Fibroblast of skin of right quadriceps (primary cell): ENCODE measurements around the gene URB2.
"Not testable (repeated sequence)": the region's sequence is repeated elsewhere in the genome, so short reads cannot be mapped to it uniquely, and the experiment has no call there.

Experiments
- DNase-seq: peaks from one replicate; pipeline ENCODE4 v3.0.0-alpha.2; 2013

The URB2 gene

GRCh38 chr1:229625915-229626831 is at the start of gene URB2, which contains the start of gene TAF5L:
Gene URB2 (plus strand): TSS chr1:229626247. CDS start chr1:229627634, 1,387 bp downstream.
Gene TAF5L (minus strand): TSS chr1:229626122. CDS start chr1:229614482, 11,640 bp downstream.
- DNase-seq = peak; percentile 87

DNA sequence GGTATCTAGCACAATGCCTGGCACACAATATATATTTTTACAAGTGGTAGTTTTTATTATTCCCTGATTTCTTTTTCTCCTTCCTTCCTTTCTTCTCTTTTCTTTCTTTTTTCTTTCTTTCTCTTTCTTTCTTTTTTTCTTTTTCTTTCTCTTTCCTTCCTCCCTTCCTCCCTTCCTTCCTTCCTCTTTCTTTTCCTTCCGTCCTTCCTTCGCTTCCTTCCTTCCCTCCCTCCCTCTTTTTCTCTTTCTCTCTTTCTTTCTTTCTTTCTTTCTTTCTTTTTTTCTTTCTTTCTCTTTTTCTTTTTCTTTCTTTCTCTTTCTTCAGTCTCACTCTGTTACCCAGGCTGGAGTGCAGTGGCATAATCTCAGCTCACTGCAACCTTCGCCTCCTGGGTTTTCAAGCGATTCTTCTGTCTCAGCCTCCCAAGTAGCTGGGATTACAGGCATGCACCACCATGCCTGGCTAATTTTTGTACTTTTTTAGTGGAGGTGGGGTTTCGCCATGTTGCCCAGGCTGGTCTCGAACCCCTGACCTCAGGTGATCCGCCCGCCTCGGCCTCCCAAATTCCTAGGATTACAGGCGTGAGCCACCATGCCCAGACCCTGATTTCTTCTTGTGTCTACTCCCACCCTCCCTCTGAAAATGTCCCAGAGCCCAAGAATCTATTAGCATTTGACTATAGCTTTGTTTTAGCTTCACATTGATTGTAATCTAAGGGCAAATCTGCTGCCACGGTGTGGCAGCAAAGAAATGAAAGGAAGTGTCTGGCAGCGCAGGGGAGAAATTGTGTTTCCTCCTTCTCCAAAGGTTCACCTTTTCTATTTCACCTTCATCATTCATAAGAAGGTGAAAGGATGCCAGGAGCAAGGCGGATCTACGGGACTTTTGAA is 47.6 kb upstream of the URB2 start:
- DNase-seq = no peak

DNA sequence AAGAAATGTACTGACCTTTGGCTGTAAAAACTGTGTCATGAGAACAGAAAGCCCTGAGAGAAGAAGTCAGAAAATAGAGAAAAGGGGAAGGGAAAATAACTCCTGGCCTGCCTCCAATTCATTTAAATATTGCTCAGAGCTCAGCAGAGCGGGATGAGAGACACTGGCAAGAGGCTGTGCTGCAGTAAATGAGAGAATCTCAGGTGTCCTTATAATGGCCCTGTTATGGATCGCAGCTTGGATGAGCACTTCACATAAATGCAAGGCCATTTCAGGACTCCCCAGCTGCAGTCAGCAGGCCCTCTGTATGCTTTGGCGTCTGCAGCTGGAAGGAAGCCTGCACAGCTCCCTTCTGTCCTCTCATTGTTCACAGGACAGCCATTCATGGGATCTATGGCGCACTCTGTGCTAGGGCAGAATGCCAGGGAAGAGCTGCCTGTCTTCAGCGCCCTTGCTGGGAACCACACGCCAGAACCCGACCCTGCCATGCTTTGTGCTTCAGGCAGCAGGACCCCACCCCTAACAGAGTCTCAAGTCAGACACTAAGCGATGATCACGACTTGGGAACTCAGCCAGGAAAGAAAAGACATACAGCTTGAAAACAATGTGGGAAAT is 46.9 kb upstream of the URB2 start:
- DNase-seq = peak; percentile 14

DNA sequence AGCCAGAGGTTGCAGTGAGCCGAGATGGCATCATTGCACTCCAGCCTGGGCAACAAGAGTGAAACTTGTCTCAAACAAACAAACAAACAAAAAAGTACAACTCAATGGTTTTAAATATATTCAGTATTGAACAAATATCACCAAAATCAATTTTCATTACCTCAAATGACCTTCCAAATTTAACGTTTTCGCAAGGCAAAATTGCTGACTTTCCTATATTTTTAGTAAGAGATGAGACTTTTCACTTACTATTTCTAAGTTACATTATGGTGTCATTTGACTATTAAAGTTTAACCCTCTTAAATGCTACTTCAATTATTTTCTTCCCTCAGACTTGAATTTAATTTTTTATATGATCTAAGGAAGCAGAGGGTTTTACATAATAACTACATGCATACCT is 44.6 kb upstream of the URB2 start:
- DNase-seq = no peak

DNA sequence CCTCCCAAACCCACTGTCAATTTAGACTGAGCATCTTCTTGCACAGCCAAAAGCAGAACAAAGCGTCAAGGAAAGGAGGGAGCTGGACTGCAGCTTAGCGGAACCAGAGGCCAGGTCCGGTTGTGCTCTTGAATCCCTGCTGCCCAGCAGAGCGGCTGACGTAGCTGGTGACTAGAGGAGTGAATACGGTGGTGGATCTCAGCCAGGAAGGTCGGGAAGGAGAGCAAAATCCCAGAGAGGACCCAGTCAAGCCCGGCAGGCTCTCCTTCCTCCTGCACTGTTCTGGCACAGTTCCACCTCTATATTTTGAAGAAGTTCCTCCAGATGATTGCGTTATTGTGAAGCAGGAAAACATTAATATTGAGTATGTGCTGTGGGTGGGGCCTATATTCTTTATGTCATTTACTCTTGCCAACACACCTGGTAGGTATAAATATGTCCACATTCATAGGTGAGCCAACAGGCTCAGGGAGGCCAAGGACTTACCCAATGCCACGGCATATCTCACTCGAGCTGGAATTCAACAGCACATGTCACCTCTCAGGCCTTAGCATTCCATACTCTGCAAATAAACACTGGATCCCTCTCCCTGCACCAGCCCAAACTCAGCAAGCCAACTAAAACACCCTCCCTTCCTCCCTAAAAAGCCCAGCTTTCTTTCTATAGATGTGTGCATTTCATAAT is 43.9 kb upstream of the URB2 start:
- DNase-seq = no peak

GRCh38 chr1:229582715-229583114 is 43.3 kb upstream of the URB2 start:
- no peak for DNase-seq

DNA sequence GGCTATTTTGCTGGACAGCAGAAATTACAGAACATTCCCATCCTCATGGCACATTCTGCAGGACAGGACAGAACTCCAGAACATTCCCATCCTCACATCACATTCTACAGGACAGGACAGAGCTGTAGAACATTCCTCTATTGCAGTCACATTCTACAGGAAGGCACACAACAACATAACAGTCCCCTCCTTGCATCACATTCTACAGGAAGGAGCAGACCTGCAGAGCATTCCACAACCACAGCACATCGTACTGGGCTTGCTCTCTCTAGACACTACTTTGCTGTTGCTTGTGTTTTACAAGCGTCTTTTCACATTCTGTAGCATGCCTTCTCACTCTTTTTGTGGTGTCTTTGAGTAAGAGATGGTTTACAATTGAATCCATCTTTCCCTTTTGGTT is 40.7 kb upstream of the URB2 start:
- no peak for DNase-seq

- no peak for DNase-seq
These were observed 35.9 kb upstream of the URB2 start for GRCh38 chr1:229590119-229590518.

DNA sequence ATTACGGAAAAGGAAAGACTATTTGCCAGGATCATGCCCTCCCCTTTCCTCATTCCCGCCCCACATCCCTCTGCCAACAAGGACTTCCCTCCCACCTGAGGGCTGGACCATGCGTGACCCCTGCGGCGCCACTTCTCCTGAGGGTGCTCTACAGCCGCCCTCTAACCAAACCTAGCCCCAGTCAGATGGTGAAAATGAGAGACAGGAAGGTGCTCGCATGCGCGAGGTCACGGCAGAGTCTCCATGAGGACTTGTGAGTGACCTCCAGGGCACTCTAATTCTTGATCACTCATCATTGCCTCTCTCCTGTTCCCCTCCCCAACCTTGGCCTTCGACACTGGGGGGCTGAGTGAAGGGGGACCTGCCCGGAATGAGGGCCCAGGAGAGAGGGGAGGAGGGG is 32.2 kb upstream of the URB2 start:
- no peak for DNase-seq

GRCh38 chr1:229594227-229595008 is 31.6 kb upstream of the URB2 start:
- no peak for DNase-seq

DNA sequence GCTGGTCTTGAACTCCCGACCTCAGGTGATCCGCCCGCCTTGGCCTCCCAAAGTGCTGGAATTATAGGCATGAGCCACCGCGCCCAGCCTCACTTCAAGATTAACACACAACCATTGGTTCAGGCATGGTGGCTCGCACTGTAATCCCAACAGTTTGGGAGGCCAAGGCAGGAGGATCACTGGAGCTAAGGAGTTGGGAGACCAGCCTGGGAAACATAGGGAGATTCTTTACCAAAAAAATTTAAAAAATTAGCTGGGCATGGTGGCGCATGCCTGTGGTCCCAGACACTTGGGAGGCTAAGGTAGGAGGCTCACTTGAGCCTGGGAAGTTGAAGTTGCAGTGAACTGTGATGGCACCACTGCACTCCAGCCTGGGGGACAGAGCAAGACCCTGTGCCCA is 30.2 kb upstream of the URB2 start:
- DNase-seq = not testable (repeated sequence)

DNA sequence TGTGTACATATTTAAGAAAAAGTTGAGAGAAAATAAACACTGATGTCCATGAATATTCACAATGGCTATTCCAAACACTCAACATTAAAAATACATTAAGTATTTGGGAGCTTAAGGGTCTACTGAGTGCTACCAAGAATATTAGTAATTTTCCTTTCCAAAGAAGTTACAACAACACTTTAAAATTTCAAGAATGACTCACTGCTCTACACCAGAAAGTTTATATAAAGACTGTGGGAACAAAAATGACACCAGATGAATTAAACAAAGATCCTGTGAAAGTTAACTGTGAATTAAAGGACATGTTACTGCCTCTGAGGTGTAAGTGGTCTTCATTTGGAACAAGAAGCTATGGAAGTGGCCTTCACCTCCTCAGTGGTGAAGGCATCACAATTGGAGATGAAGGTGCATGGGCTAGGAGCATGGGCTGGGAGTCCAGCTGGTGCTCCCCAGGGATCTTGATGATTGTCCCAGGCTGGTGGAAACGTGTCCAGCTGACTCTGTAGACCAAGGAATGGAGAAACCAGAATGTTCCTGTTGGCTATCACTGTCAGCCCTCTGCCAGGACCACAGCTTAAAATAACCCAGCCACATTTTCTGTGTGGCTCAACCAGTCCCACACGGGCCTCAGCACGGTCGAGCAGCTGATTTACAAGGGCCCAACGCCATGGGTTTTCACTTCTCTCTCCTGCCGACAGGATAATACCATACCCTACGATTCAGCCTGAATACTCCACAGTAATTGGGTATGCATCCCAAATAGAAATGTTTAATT is 28.9 kb upstream of the URB2 start:
- peak; percentile 56 for DNase-seq

DNA sequence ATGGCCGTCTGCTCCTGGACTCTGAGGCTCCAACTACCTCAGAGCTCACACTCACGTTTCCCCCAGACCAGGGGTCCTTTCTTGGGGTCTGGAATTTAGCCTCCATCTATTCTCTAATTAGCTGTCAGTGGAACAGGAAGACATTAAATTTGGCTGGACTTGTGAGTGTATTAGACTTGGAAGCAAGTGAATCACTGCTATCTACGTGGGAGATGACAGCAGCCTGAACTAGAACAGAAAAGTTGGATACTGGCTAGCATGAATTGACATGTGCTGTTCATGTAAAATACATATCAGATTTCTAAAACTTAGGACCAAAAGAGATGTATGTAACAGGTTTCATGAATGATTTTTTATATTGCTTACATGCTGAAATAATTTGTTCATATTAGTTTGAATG is 28.2 kb upstream of the URB2 start:
- no peak for DNase-seq

DNA sequence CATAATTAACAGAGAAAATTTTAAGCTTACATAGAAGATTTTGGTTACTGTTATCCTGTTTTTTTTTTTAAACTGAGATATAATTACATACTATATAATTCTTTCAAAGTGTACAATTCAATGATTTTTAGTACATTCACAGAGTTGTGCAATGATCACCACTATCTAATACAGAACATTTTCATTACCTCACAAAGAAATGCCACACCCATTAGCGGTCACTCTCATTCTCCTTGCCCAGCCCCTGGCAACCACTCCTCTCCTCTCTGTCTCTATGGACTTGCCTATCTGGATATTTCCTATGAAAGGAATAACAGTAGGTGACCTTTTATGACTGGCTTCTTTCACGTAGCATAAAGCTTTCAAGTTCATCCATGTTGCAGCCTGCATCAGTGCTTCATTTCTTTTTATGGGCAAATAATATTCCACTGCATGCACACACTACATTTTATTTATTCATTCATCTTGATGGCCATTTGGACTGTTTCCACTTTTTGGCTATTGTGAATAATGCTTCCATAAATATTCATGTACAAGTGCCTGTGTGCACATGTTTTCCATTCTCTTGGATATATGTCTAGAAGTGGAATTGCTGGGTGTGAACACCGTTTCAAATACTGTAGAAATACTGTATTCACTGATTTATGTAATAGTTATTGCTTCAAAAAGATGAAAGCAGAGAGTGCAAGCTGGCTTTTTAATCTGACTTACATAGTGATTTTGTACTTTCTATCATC is 26.7 kb upstream of the URB2 start:
- no peak for DNase-seq

- no peak for DNase-seq
These were observed 25.8 kb upstream of the URB2 start for GRCh38 chr1:229600229-229600628.

DNA sequence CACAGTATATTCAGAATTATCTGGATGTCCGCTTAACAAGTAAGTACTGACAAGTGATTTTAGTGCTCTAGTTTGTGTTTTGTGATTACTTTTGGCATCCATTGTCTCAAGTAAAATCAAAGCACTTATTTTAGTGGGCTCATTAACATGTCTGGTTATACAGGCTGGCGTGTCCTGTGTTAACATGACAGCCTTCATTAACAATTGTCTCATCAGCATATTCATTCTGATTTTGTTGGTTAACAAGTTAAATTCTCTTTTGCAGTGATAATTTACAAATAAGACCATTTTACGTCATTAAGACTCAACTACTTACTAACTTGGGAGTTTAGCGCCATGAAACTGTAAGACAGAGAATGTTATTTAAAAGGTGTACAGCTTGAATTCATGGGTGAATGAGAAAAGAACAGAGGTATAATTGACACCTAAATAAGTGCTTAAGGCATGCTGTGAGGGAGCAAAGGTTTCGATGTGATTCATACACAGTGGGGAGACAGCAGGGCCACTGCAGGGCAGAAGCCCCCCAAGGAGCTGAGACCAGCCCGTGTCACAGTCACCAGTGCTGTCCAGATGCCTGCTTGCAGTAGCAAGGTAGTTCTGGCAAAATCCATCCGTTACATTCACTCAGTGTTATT is 22.6 kb upstream of the URB2 start:
- no peak for DNase-seq

DNA sequence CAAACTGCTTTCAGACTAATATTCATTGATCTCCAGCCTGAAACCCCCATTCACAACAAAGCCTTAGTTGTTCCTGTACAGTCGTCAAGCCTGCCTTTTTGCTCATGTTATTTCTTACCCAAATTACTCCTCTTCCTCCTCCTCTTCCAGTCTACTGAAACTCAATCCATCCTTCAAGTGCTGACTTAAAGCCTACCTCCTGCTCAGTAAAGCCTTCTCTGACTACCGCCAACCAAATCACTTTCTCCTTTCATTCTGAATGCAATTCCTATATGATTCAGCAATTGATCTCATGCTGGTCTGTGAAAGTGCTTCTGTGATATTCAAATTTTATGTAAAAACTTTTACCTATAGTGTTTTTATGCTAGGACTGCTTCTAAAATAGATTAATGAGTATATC is 18.7 kb upstream of the URB2 start:
- DNase-seq = no peak

- no peak for DNase-seq
These were observed 17.5 kb upstream of the URB2 start for GRCh38 chr1:229608590-229608989.

DNA sequence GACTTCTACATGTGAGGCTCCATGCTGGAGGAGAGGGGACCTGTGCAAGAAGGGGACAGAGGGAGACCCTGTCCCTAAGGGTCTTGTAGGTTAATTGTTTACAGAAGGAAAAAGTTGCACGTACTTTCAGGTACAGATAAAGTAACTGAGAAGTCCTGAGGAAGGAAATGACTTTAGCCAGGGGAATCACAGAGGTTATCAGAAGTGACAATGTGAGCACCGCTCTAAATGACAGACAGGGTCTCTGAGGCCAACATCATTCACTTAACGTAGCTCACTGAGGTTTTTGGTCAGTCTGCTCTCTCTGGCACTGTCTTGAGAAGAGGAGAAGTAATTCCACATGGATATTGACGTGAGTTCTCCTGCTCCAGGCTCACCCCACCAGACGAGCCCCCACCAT is 12.1 kb upstream of the URB2 start:
- no peak for DNase-seq

GRCh38 chr1:229614701-229615100 is 11.3 kb upstream of the URB2 start:
- no peak for DNase-seq
